B cell (primary cell): ENCODE data around the gene CCDC177. TPM values are rescaled to one million over a fixed set of nuclear protein-coding genes. Genes with fewer than 3 reads are reported as not detected.

ENCODE experiments used
- ATAC-seq: fragments of 200-7000 bp; cut with Tn5 transposase; one replicate; pipeline ENCODE4 v1.10.0; 2021; ENCODE audit warnings: low read depth, mild to moderate bottlenecking, moderate number of reproducible peaks, moderate library complexity
- CTCF ChIA-PET: fragments of 350-600 bp; sonication (Branson Sonifier 250); formaldehyde crosslinking; loops from one replicate; lab custom pipeline; 2021; ENCODE audit warnings: antibody characterized with exemption, inconsistent platforms; lab: Charles Lee
- POLR2A ChIA-PET: fragments of 350-600 bp; sonication (Branson Sonifier 250); formaldehyde crosslinking; loops from one replicate; lab custom pipeline; 2021; ENCODE audit warnings: antibody characterized with exemption; lab: Charles Lee
- DNase-seq: peaks from one replicate; pipeline ENCODE4 v3.0.0; 2013
- H2AFZ ChIP-seq: 2 replicates; pipeline ENCODE4 v1.6.1; 2012; ENCODE audit warnings: mild to moderate bottlenecking, low read depth, low read length; ENCODE audit not compliant: insufficient read depth, poor library complexity, severe bottlenecking
- H3K27ac ChIP-seq, 2 donors: 1 replicate in 1 of 2; 2 replicates in 1 of 2; pipeline ENCODE4 v1.5.1; 2012 to 2013; ENCODE audit warnings: low read length in 2 of 2, mild to moderate bottlenecking in 2 of 2, moderate library complexity in 1 of 2
- H3K27me3 ChIP-seq, 4 experiments: fragments of 200-600 bp in 1 of 4; sonication (generic) in 1 of 4; replicated peaks in 1 of 4; 1 replicate in 2 of 4; 2 replicates in 2 of 4; pipeline versions ENCODE4 v1.6.1 to v1.7.0; 2013 to 2016; ENCODE audit warnings: low read length in 3 of 4, mild to moderate bottlenecking in 2 of 4, mixed read lengths in 1 of 4, moderate library complexity in 1 of 4; ENCODE audit not compliant: insufficient read depth in 4 of 4, control insufficient read depth in 3 of 4; ENCODE audit errors: control extremely low read depth in 1 of 4
- H3K36me3 ChIP-seq, 2 experiments: replicated peaks in 1 of 2; 1 replicate in 1 of 2; 2 replicates in 1 of 2; pipeline versions ENCODE4 v1.6.1 to v1.7.1; 2013; ENCODE audit warnings: low read length in 1 of 2; ENCODE audit not compliant: insufficient read depth in 2 of 2, control insufficient read depth in 1 of 2; ENCODE audit errors: control extremely low read depth in 1 of 2, extremely low read depth in 1 of 2
- H3K4me1 ChIP-seq, 2 donors: fragments of 200-600 bp in 1 of 2; sonication (generic) in 1 of 2; 1 replicate in 1 of 2; 2 replicates in 1 of 2; pipeline versions ENCODE4 v1.5.1 to v1.6.1; 2013 to 2017; ENCODE audit warnings: low read length in 2 of 2; ENCODE audit not compliant: control insufficient read depth in 2 of 2, insufficient read depth in 2 of 2
- H3K4me2 ChIP-seq: replicated peaks from 2 replicates; pipeline ENCODE3; 2012; ENCODE audit warnings: mild to moderate bottlenecking, low read depth, low read length; ENCODE audit not compliant: poor library complexity, severe bottlenecking
- H3K4me3 ChIP-seq, 5 experiments: fragments of 200-600 bp in 1 of 5; sonication (generic) in 1 of 5; 1 replicate in 3 of 5; 2 replicates in 2 of 5; pipeline versions ENCODE4 v1.5.1 to v1.7.0; 2011 to 2016; ENCODE audit warnings: low read length in 4 of 5, mild to moderate bottlenecking in 4 of 5, low read depth in 2 of 5, control low read depth in 1 of 5, moderate library complexity in 1 of 5; ENCODE audit not compliant: insufficient read depth in 1 of 5; ENCODE audit errors: control extremely low read depth in 1 of 5, extremely low read depth in 1 of 5
- H3K79me2 ChIP-seq: fragments of 200-600 bp; sonication (generic); one replicate; pipeline ENCODE4 v1.6.0; 2016; ENCODE audit warnings: low read length; ENCODE audit not compliant: control insufficient read depth, insufficient read depth
- H3K9ac ChIP-seq: fragments of 200-600 bp; sonication (generic); 2 replicates; pipeline ENCODE4 v1.6.1; 2017; ENCODE audit warnings: mild to moderate bottlenecking, low read length, moderate library complexity
- H3K9me3 ChIP-seq, 3 donors: one replicate each; pipeline versions ENCODE4 v1.6.1 to v1.7.1; 2013; ENCODE audit warnings: low read length in 2 of 3; ENCODE audit not compliant: control insufficient read depth in 2 of 3, insufficient read depth in 1 of 3; ENCODE audit errors: control extremely low read depth in 1 of 3
- H4K20me1 ChIP-seq: 2 replicates; pipeline ENCODE4 v1.6.0; 2012; ENCODE audit warnings: mild to moderate bottlenecking, low read length; ENCODE audit not compliant: insufficient read depth, control insufficient read depth, poor library complexity, severe bottlenecking
- H3K27ac Mint-ChIP-seq: one replicate; pipeline ENCODE4 v1.8.0; 2021; ENCODE audit warnings: mixed read lengths
- H3K27me3 Mint-ChIP-seq: one replicate; pipeline ENCODE4 v1.8.0; 2021; ENCODE audit warnings: mixed read lengths
- H3K4me1 Mint-ChIP-seq: one replicate; pipeline ENCODE4 v1.8.0; 2021; ENCODE audit warnings: mixed read lengths
- H3K4me3 Mint-ChIP-seq: one replicate; pipeline ENCODE4 v1.8.0; 2021; ENCODE audit warnings: mixed read lengths
- H3K9me3 Mint-ChIP-seq: one replicate; pipeline ENCODE4 v1.8.0; 2022; ENCODE audit warnings: mixed read lengths; ENCODE audit not compliant: insufficient read depth
- EZH2 ChIP-seq: IDR thresholded peaks from 2 replicates; pipeline ENCODE4 v1.6.1; 2012; ENCODE audit warnings: borderline replicate concordance, low read depth, mild to moderate bottlenecking, moderate library complexity, low read length; ENCODE audit not compliant: insufficient read depth, poor library complexity, severe bottlenecking
- WGBS: methylation state at CpG from one replicate; pipeline ENCODE4 v1.1.5; 2013; ENCODE audit warnings: missing lambda C conversion rate; ENCODE audit not compliant: insufficient coverage; 5-methylcytosine and 5-hydroxymethylcytosine counted together
- intact Hi-C: fragments of 100-400 bp; cut with micrococcal nuclease; formaldehyde crosslinking; loops from one replicate; pipeline ENCODE4 v1.10.0; 2022
- polyA plus RNA-seq: library from polyadenylated mRNA; depleted of rRNA; stranded (reverse); fragments of >200 nt; gene quantifications from 2 replicates; pipeline ENCODE4 v1.2.3, GENCODE V29; 2012
- total RNA-seq, 2 donors: library from RNA; stranded (reverse); fragments of 120-200 nt in 1 of 2; gene quantifications; 1 replicate in 1 of 2; 2 replicates in 1 of 2; pipeline versions ENCODE4 v1.2.3 to v1.2.4, GENCODE V29; 2013 to 2022
- TF ChIP-seq, protein P1 (sequence below): fragments of 200-600 bp; IDR thresholded peaks from one replicate; pipeline ENCODE4 v1.8.0; 2022; ENCODE audit warnings: antibody characterized with exemption, mild to moderate bottlenecking

Gene CCDC177
- total and polyA plus RNA-seq, 2 donors (not counting 1 experiment from before 2014, with no cell fraction given) = not detected

GRCh38 chr14:69616408-69616773, 41.7 kb upstream of the CCDC177 start:
- ChIA-PET POLR2A (interaction anchor here (0.6 to 0.9 kb wide), 3 partner anchors 9 to 19 kb away, joined by 3 to 6 read pairs (median 4); no protein-coding TSS in a partner anchor), CTCF (interaction anchor here (0.5 to 3.1 kb wide), 11 partner anchors 10 to 1672 kb away, joined by 3 to 17 read pairs (median 3); no protein-coding TSS in a partner anchor)
- Histone ChIP-seq H3K36me3 (no peaks in the 10 kb centered on the region), H3K9me3 (no peaks in the 10 kb centered on the region), H3K4me3 (peak overlapping the region in 4 of 5 experiments; percentile 10 to 41 (median 28)), H3K27ac (peak overlapping the region; percentile 80 to 92), H3K4me1 (peaks cover 88 to 90% of the 10 kb centered on the region in 2 donors), H3K4me2 (peak overlapping the region; percentile 88), H3K27me3 (no peaks in the 10 kb centered on the region), H3K79me2 (peaks cover 73% of the 10 kb centered on the region), H2AFZ (no peak overlapping the region), H4K20me1 (peaks cover 74% of the 10 kb centered on the region), H3K9ac (peak overlapping the region; percentile 43)
- no peaks in the 10 kb centered on the region for H3K9me3 Mint-ChIP-seq
- no peak for TF ChIP-seq EZH2
- TF ChIP-seq, protein P1, sequence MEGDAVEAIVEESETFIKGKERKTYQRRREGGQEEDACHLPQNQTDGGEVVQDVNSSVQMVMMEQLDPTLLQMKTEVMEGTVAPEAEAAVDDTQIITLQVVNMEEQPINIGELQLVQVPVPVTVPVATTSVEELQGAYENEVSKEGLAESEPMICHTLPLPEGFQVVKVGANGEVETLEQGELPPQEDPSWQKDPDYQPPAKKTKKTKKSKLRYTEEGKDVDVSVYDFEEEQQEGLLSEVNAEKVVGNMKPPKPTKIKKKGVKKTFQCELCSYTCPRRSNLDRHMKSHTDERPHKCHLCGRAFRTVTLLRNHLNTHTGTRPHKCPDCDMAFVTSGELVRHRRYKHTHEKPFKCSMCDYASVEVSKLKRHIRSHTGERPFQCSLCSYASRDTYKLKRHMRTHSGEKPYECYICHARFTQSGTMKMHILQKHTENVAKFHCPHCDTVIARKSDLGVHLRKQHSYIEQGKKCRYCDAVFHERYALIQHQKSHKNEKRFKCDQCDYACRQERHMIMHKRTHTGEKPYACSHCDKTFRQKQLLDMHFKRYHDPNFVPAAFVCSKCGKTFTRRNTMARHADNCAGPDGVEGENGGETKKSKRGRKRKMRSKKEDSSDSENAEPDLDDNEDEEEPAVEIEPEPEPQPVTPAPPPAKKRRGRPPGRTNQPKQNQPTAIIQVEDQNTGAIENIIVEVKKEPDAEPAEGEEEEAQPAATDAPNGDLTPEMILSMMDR = no peak
- peak overlapping the region; percentile 98 for H3K27ac Mint-ChIP-seq
- H3K4me1 Mint-ChIP-seq = peaks cover 88% of the 10 kb centered on the region
- peak overlapping the region; percentile 98 for H3K4me3 Mint-ChIP-seq
- ATAC-seq (no peak), DNase-seq (no peak)
- intact Hi-C loops = loop anchor here (5.0 kb wide), 2 partner anchors 91 to 1919 kb away; partner anchors contain the start of gene RDH11
- H3K27me3 Mint-ChIP-seq = no peaks in the 10 kb centered on the region
- no CpG with 5 or more reads among the region's 1 CpG for WGBS
